Measurements from ENCODE around the gene ZNHIT2. TPM values are rescaled to one million over a fixed set of nuclear protein-coding genes. Genes with fewer than 3 reads are reported as not detected.

ZNHIT2 gene
- total and polyA plus RNA-seq, 2 of the 13 experiments (the other 11 are each of a cell fraction or from before 2014, with no cell fraction given), result 1.1 to 6.5 TPM

- TF ChIP-seq AGO1 (IDR thresholded peaks at IDR 0.05; ENCODE audit: low read depth, low read length, poor library complexity, severe bottlenecking) (no peak), NR3C1 (CRISPR knock-in tag; IDR thresholded peaks at IDR 0.05) (no peak), ZNF609 (CRISPR knock-in tag; IDR thresholded peaks at IDR 0.05; ENCODE audit: borderline replicate concordance) (peak; percentile 31; the same call in 1 of the 2 replicates), SPEN (CRISPR knock-in tag; IDR thresholded peaks at IDR 0.05; ENCODE audit: low read depth) (peak; percentile 95), MAZ (IDR thresholded peaks at IDR 0.05; ENCODE audit: borderline replicate concordance, low read depth, low read length) (no peak), MAZ (CRISPR knock-in tag; IDR thresholded peaks at IDR 0.05; ENCODE audit: low read depth) (peak; percentile 86; the same call in 1 of the 2 replicates), NFYB (CRISPR knock-in tag; IDR thresholded peaks at IDR 0.05) (peak; percentile 65; the same call in 1 of the 2 replicates), E2F1 (CRISPR knock-in tag; IDR thresholded peaks at IDR 0.05) (peak; percentile 80; the same call in 1 of the 2 replicates), DRAP1 (CRISPR knock-in tag; IDR thresholded peaks at IDR 0.05) (peak; percentile 99), TMF1 (CRISPR knock-in tag; IDR thresholded peaks at IDR 0.05; ENCODE audit: low read depth) (no peak; the same call in 1 of the 2 replicates), MEF2D (CRISPR knock-in tag; IDR thresholded peaks at IDR 0.05) (peak; percentile 91), SIX1 (CRISPR knock-in tag; IDR thresholded peaks at IDR 0.05; ENCODE audit: borderline replicate concordance) (no peak), ZNF12 (CRISPR knock-in tag; IDR thresholded peaks at IDR 0.05) (0 out of 2 replicates have a peak, but pooled peaks have one; percentile 23), FUBP1 (CRISPR knock-in tag; IDR thresholded peaks at IDR 0.05; ENCODE audit: borderline replicate concordance) (no peak)
- TF ChIP-seq, protein P1, sequence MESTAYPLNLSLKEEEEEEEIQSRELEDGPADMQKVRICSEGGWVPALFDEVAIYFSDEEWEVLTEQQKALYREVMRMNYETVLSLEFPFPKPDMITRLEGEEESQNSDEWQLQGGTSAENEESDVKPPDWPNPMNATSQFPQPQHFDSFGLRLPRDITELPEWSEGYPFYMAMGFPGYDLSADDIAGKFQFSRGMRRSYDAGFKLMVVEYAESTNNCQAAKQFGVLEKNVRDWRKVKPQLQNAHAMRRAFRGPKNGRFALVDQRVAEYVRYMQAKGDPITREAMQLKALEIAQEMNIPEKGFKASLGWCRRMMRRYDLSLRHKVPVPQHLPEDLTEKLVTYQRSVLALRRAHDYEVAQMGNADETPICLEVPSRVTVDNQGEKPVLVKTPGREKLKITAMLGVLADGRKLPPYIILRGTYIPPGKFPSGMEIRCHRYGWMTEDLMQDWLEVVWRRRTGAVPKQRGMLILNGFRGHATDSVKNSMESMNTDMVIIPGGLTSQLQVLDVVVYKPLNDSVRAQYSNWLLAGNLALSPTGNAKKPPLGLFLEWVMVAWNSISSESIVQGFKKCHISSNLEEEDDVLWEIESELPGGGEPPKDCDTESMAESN (CRISPR knock-in tag; conservative IDR thresholded peaks at IDR 0.05), result 0 out of 2 replicates have a peak, but pooled peaks have one; percentile 60
Observed at GRCh38 chr11:65121865-65122696, 4.6 kb upstream of the ZNHIT2 start, which contains the start of the genes FAU and MRPL49 (continued).
